NCI-H1092 treated with DMSO at 0.1 percent for 48 hours (cell line): ENCODE measurements around the gene RAB14.
"Not testable (repeated sequence)": the region's sequence is repeated elsewhere in the genome, so short reads cannot be mapped to it uniquely, and the experiment has no call there.

Experiments used
- DNase-seq: peaks from one replicate; lab custom pipeline; 2025; lab: John Stamatoyannopoulos, UW

The RAB14 gene

GRCh38 chr9:121154782-121155181, 46.9 kb downstream of the RAB14 start:
- DNase-seq = no peak

- no peak for DNase-seq
Observed at GRCh38 chr9:121153642-121154041, 48.0 kb downstream of the RAB14 start.

- DNase-seq = no peak
Observed at GRCh38 chr9:121150188-121150587, 51.5 kb downstream of the RAB14 start.

GRCh38 chr9:121144482-121144881, 57.2 kb downstream of the RAB14 start:
- DNase-seq = no peak

GRCh38 chr9:121143771-121144170, 57.9 kb downstream of the RAB14 start:
- DNase-seq = no peak

- no peak for DNase-seq
Observed at GRCh38 chr9:121141706-121142105, 60.0 kb downstream of the RAB14 start.

GRCh38 chr9:121141306-121141705, 60.4 kb downstream of the RAB14 start:
- no peak for DNase-seq

GRCh38 chr9:121140162-121140561, 61.5 kb downstream of the RAB14 start:
- no peak for DNase-seq

GRCh38 chr9:121138973-121139372, 62.7 kb downstream of the RAB14 start:
- no peak for DNase-seq

- DNase-seq = no peak
Observed at GRCh38 chr9:121138561-121138960, 63.1 kb downstream of the RAB14 start.

GRCh38 chr9:121135642-121136041, 66.0 kb downstream of the RAB14 start:
- no peak for DNase-seq

- no peak for DNase-seq
Observed at GRCh38 chr9:121133104-121133816, 68.4 kb downstream of the RAB14 start.

- DNase-seq = not testable (repeated sequence)
Observed at GRCh38 chr9:121129384-121129783, 72.3 kb downstream of the RAB14 start.
